ENCODE data around the gene MTRR.
"Not testable (repeated sequence)": the region's sequence is repeated elsewhere in the genome, so short reads cannot be mapped to it uniquely, and the experiment has no call there.

GRCh38 chr5:7911429-7911771 is 42.5 kb downstream of the MTRR start:
- TF ChIP-seq POLR2AphosphoS5 (IDR thresholded peaks at IDR 0.05; ENCODE audit: borderline replicate concordance, low read depth, low read length); EZH2 (IDR thresholded peaks at IDR 0.05); FOXP2 (optimal IDR thresholded peaks at IDR 0.05; ENCODE audit: control extremely low read depth, extremely low read length, insufficient read depth): not testable (repeated sequence)

Measured in SK-N-MC (cell line).